ENCODE measurements around the gene PRR16.

The PRR16 gene

DNA sequence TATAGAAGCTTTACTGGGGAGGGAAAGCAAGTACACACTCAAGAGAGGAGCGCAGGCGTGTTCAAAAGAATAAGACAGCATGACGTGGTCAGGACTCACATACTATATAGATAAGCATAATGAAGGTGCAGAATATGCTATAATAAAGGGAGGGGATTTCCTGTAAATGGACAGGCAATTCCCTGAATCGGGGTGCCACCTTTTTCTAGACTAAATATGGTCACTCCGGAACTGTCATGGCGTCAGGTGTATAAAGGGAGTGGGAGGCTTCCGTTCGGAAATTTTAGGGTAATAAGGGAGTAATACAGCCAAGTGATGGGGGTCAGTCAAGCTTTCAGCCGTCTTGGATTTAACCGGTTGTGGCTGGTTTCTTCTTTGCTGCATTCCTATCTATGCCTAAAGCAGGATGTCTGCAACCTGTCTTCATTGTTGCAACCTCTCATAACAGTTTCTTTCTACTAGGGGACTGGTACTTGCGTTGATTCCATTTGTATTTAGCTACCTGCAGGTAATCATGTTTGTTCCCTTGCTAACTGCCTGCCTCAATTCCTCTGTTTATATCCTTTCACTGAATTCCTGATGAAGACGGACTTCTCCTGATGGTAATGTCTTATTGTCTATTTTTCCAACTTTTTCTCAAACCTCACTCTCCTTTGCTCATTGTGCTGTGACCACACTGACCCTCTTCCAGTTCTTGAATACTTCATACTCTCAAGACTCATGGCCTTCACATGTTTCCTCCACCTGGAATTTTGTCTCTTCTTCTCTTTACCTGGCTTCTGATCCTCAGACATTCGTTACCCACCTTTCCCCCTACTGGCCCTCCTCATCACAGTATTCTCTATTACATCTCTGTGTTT, 48.9 kb downstream of the PRR16 start:
- DNase-seq (ENCODE audit: low read depth in 2 of 2) = no peak

DNA sequence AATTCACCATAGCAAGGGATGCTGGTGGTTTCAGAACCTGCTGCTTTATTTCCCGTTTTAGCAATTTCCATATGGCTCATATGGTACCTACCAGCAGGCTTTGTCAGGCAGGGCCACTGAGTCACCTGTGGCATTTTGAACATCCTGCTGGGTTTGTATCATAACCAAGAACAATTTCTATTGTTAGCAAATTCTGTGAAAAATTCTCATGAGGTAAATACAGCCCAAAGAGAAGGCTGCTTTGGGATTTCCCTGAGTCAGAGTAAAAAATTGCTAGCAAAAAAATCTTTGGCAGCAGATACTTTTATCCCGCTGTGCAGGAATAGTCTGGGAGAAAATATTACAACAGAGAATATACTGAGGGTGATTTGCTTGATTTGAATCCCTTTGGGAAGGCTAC, 52.7 kb downstream of the PRR16 start:
- no peak for DNase-seq (ENCODE audit: low read depth in 2 of 2)

GRCh38 chr5:120517607-120518252, 53.6 kb downstream of the PRR16 start:
- no peak for DNase-seq (ENCODE audit: low read depth in 2 of 2)

DNA sequence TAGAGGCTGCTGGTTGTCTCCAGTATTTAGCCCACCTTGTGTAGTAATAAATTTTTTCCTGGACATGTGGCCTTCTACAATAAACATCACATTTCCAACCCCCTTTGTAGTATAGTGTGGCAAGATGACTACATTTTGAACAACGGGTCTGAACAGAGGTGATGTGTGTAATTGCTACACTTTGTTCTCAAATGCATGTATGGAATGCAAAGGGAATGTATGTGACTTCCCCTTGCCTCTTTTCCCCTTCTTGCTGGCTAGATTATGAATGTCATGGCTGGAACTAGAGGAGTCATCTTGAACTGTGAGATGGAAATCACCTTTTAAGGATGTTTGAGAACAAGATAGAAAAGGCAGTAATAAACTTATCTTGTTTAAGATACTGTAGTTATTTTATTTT, 54.5 kb downstream of the PRR16 start:
- DNase-seq (ENCODE audit: low read depth in 2 of 2) = no peak

DNA sequence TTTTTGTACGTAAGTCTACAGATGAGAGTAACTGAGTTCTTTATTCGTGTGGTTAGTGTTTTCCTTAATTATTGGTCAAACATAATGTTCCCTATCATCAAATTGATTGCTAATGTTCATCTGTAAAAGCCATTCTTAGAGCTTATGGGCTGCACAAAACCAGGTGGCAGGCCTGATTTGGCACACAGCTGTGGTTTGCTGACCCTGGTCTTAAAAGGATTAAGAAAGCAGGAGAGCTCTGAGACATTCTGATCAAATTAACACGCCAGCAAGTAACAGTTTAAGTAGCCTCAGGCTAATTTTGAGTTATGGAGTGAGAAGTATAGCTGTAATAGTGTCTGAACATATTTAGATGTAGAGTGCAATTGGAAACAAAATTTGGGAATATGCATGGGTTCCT, 63.2 kb downstream of the PRR16 start:
- no peak for DNase-seq (ENCODE audit: low read depth in 2 of 2)

DNA sequence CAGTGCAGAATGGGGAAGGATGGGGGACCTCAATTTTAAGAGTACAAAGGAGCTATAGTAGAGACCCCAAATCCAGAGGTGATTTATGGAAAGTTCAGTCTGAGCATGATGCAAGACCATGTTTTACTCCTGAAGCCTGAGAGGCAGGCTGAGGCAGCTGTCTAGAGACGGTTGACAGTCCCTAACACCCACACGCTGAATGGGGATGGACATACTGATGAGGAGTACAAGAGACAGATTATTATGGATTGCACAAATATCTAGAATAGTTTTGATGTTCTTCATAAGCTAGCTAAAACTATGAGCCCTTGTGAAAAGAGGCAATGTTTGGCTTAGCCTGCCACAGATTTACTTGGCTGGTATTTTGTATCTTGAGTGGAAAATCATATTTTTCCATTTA, 64.5 kb downstream of the PRR16 start:
- DNase-seq (ENCODE audit: low read depth in 2 of 2) = no peak

DNA sequence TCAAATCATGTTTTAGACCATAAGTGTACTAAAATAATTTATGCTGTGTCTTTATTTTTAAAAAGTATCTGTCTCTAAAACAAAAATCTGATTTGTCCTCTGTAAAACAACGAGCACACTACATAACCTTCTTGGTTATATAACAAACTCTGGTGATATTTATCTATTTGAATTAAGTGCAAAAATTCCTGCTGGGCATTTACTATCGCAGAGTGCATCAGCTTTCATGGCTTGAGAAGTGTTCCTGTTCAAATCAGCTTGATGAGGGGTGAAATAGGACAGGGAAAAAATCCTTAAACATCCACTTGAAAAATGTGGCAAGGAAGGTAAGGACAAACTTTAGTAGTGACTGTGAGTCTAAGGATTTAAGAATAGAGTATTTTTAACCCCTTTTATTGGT, 65.3 kb downstream of the PRR16 start:
- DNase-seq (ENCODE audit: low read depth in 2 of 2) = no peak

GRCh38 chr5:120531215-120531614, 67.1 kb downstream of the PRR16 start:
- no peak for DNase-seq (ENCODE audit: low read depth in 2 of 2)

GRCh38 chr5:120532835-120533234, 68.7 kb downstream of the PRR16 start:
- no peak for DNase-seq (ENCODE audit: low read depth in 2 of 2)

GRCh38 chr5:120533581-120533980, 69.5 kb downstream of the PRR16 start:
- DNase-seq (ENCODE audit: low read depth in 2 of 2) = no peak

DNA sequence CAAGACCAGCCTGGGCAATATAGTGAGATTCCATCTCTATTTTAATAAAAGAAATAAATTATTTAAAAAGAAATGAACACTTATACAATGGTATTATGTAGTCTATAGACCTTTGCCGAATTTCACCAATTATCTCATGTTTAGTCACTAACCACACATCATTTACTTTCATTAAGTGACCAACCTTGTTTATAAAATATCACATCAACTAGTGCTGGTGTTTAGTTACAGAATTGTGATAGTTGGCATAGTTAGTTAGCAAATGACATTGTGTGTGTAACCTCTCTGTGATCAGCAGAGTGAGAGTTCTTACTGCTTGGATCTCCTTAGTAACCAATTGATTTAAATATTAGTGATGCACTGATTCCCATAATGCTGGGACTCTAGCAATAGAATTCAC, 71.8 kb downstream of the PRR16 start:
- DNase-seq (ENCODE audit: low read depth in 2 of 2) = no peak

GRCh38 chr5:120538149-120538548, 74.0 kb downstream of the PRR16 start:
- DNase-seq (ENCODE audit: low read depth in 2 of 2) = no peak

DNA sequence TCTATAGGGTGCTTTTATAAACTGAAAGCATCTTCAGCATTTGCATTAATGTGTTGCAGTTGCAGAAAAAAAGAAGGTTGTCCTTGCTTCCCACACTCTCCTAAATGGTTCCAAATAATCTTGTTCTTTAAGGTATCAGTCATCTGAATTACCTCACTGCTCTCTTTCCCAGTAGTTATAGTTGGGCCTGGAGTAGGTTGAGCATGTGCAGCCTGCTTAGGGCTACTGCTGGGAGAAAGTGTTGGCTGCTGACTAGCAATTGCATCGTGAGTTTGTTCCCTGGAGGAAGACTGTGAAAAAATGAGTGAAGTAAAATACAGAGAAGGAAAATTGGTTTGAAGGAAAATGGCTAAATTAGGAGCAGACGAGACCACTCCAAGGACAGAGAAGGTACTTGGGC, 74.5 kb downstream of the PRR16 start:
- no peak for DNase-seq (ENCODE audit: low read depth in 2 of 2)

- no peak for DNase-seq (ENCODE audit: low read depth in 2 of 2)
These were observed 75.4 kb downstream of the PRR16 start for GRCh38 chr5:120539471-120539870.

GRCh38 chr5:120540097-120540496, 76.0 kb downstream of the PRR16 start:
- no peak for DNase-seq (ENCODE audit: low read depth in 2 of 2)

GRCh38 chr5:120544043-120544442, 79.9 kb downstream of the PRR16 start:
- no peak for DNase-seq (ENCODE audit: low read depth in 2 of 2)

DNA sequence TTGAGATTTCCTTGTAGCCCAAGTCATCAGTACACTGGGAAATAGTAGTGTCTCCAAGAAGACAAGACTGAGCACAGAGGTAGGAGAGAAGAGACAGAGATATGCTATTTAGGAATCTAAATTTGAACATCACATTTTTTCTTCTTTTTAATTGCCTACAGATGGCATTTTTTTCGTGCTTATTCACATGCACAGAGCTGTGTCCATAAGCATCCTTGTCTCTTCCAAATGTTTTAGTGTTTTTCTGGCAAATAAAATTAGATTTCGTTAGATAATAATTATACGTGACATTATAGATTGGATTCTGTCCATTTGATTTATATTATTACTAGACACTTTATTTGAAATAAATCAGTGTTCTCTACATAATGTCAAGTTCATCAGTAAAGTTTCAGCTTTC, 80.9 kb downstream of the PRR16 start:
- no peak for DNase-seq (ENCODE audit: low read depth in 2 of 2)

DNA sequence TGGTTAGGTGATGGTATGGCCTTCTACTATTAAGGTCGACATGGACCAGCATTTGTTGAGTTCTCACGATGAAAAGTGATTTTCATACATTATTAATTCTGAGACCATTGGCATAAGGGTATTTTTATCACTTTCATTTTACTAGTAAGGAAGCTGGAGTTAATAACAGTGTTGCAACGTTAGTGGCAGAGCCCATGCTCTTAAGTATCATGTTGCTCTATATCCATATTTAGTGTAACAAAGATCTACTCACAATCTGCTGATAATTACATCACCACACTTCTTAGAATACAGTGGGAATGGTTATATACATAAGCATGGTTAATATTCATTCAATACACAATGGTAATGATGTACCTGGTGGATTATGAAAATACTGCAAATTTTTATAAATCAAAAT, 81.9 kb downstream of the PRR16 start:
- no peak for DNase-seq (ENCODE audit: low read depth in 2 of 2)

- DNase-seq (ENCODE audit: low read depth in 2 of 2) = no peak
These were observed 82.8 kb downstream of the PRR16 start for GRCh38 chr5:120546922-120547321.

DNA sequence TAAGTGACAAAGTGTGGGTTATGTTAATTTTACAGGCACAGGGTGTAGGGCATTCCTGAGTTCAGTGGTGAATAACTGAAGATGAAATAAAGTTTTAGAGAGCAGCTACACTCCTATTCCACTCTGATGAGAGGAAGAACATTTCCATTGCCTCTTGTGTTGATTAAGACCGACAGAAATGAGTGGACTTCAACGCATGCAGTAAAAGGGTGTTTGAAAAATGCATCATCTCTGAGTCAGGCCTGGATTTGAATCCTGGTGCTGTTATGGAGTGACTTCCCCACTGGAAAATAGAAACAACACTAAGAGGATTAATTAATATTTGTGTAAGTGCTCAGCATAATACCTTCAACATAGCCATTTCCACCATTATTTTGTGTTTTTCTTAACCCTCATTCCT, 86.3 kb downstream of the PRR16 start:
- no peak for DNase-seq (ENCODE audit: low read depth in 2 of 2)

DNA sequence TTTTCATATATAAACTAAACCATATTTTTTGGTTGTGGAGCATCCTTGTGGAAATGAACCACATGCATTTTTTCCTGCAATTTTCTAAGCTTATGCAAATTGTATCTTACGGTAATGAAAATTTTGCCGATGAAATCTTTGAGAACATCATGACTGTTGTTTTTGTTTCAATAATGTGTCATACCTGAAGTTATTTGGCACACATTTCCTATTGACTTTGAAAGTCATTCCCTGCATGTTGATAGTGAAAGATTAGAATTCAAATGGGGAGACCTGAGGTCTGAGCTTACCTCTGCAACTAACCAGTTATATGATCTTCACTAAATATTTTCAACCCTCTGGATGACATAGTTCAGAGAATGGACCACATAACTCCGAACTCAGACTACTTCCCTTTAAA, 88.5 kb downstream of the PRR16 start:
- no peak for DNase-seq (ENCODE audit: low read depth in 2 of 2)

DNA sequence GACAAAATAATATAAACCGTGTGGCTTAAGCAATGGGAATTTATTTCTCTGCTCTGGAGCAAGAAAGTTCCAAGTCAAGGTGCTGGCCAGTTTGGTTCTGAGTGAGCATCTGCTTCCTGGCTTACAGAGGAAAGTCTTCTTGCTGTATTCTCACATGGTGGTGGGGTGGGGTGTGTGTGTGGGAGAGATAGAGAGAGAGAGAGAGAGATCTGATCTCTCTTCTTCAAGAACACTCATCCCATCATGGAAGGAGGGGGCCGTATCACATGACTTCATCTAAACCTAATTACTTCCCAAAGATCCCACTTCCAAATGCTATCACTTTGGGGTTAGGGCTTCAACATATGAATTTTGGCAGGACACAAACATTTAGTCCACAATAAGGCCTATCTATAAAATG, 91.2 kb downstream of the PRR16 start:
- DNase-seq (ENCODE audit: low read depth in 2 of 2) = no peak

GRCh38 chr5:120564013-120564412, 99.9 kb downstream of the PRR16 start:
- DNase-seq (ENCODE audit: low read depth in 2 of 2) = no peak

DNA sequence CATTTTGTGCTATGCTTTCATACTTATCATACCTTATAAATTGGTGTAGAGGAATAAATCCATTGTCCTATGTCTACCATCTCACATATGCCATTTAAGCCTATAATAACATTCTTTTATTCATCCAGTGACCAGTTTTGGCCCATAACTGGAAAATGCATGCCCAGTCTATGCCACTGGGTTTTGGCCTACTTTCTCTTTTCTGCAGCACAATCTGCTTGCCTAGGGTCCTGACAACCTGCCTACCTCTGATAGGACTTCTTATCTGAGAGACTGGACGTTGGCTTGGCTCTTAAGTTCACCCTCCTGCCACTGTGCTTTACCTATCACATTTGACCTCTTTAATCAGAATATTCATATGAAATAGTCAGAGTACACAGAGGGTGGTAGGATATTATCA, 103.0 kb downstream of the PRR16 start:
- no peak for DNase-seq (ENCODE audit: low read depth in 2 of 2)

Measured in activated CD4-positive, alpha-beta T cell treated with anti-CD3 and anti-CD28 coated beads for 24 hours (primary cell).